ENCODE data around the gene SLC30A7.

Gene SLC30A7

DNA sequence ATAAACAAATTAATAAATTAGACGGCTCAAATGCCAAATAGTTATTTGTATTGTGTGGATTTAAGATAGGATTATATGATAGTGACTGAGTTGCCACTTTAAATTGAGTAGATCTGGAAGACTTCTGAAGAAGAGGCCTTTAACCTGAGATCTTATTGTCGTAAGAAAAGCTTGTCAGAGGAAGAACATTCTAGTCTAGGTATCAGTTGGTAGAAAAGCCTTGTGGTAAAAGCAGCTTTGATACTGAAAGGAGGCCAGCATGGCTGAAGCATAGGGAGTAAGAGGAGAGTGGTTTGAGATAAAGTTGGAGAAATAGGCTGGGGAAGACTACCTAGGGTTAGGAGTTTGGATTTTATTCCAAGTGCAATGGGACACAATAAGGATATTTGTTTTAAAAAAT, 29.1 kb downstream of the SLC30A7 start:
- H3K9ac ChIP-seq: no peak overlapping the region
- H2AFZ ChIP-seq (ENCODE audit: low read depth): no peak overlapping the region
- no peaks in the 10 kb centered on the region for H3K27me3 ChIP-seq (ENCODE audit: insufficient read depth, low read depth)
- no peaks in the 10 kb centered on the region for H3K79me2 ChIP-seq (ENCODE audit: insufficient read depth, low read depth)
- no peak overlapping the region for H3K4me3 ChIP-seq (IDR thresholded peaks at IDR 0.05; ENCODE audit: insufficient read depth, low read depth, low read length)
- no peak overlapping the region for H3K27ac ChIP-seq
- no peak overlapping the region for H3K4me2 ChIP-seq
- TF ChIP-seq, protein P1, sequence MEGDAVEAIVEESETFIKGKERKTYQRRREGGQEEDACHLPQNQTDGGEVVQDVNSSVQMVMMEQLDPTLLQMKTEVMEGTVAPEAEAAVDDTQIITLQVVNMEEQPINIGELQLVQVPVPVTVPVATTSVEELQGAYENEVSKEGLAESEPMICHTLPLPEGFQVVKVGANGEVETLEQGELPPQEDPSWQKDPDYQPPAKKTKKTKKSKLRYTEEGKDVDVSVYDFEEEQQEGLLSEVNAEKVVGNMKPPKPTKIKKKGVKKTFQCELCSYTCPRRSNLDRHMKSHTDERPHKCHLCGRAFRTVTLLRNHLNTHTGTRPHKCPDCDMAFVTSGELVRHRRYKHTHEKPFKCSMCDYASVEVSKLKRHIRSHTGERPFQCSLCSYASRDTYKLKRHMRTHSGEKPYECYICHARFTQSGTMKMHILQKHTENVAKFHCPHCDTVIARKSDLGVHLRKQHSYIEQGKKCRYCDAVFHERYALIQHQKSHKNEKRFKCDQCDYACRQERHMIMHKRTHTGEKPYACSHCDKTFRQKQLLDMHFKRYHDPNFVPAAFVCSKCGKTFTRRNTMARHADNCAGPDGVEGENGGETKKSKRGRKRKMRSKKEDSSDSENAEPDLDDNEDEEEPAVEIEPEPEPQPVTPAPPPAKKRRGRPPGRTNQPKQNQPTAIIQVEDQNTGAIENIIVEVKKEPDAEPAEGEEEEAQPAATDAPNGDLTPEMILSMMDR (conservative IDR thresholded peaks at IDR 0.05; ENCODE audit: low read depth, low read length): no peak
- H3K4me1 ChIP-seq (ENCODE audit: low read depth, poor library complexity, severe bottlenecking): peaks cover 10% of the 10 kb centered on the region
- H4K20me1 ChIP-seq (ENCODE audit: insufficient read depth): no peaks in the 10 kb centered on the region
- H3K36me3 ChIP-seq (ENCODE audit: insufficient read depth): no peaks in the 10 kb centered on the region

DNA sequence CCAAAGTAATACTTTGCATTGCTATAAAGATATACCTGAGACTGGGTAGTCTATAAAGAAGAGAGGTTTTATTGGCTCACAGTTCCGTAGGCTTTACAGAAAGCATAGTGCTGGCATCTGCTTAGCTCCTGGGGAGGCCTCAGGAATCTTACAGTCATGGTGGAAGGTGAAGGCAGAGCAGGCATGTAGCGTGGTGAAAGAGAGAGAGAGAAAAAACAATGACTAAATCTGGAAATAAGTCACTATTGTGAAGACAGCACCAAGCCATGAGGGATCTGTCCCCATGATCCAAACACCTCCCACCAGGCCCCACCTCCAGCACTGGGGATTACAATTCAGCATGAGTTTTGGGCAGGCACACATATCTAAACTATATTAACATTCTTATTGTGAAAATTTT, 30.4 kb downstream of the SLC30A7 start:
- Histone ChIP-seq H3K4me2 (no peak overlapping the region), H3K27ac (no peak overlapping the region), H3K4me3 (IDR thresholded peaks at IDR 0.05; ENCODE audit: insufficient read depth, low read depth, low read length) (no peak overlapping the region), H2AFZ (ENCODE audit: low read depth) (no peak overlapping the region), H3K27me3 (ENCODE audit: insufficient read depth, low read depth) (no peaks in the 10 kb centered on the region), H3K9ac (no peak overlapping the region), H3K79me2 (ENCODE audit: insufficient read depth, low read depth) (no peaks in the 10 kb centered on the region), H3K4me1 (ENCODE audit: low read depth, poor library complexity, severe bottlenecking) (peaks cover 10% of the 10 kb centered on the region), H4K20me1 (ENCODE audit: insufficient read depth) (no peaks in the 10 kb centered on the region), H3K36me3 (ENCODE audit: insufficient read depth) (no peaks in the 10 kb centered on the region)
- TF ChIP-seq, protein P1 (conservative IDR thresholded peaks at IDR 0.05; ENCODE audit: low read depth, low read length): no peak

DNA sequence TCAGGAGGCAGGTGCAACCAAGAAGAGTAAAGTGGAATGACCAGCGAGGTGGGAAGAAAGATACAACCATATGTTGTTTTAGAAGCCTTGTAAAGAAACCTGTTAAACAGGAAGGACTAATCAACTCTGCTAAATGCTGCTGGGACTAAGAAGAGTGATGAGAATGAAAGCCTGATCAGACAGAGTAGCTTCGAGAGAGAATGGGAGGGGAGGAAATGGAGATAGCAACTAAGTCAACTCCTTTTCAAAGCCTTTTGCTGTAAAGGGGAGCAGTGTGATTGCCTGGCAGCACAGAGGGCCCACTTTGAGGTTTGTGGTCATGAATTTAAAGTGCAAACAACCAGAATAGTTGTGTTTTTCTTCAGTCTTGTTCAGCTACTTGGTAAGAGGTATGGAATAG, 31.4 kb downstream of the SLC30A7 start:
- Histone ChIP-seq H3K4me2 (no peak overlapping the region), H2AFZ (ENCODE audit: low read depth) (no peak overlapping the region), H3K36me3 (ENCODE audit: insufficient read depth) (no peaks in the 10 kb centered on the region), H4K20me1 (ENCODE audit: insufficient read depth) (no peaks in the 10 kb centered on the region), H3K9ac (no peak overlapping the region), H3K79me2 (ENCODE audit: insufficient read depth, low read depth) (no peaks in the 10 kb centered on the region), H3K27me3 (ENCODE audit: insufficient read depth, low read depth) (no peaks in the 10 kb centered on the region), H3K4me3 (IDR thresholded peaks at IDR 0.05; ENCODE audit: insufficient read depth, low read depth, low read length) (no peak overlapping the region), H3K27ac (no peak overlapping the region), H3K4me1 (ENCODE audit: low read depth, poor library complexity, severe bottlenecking) (peaks cover 10% of the 10 kb centered on the region)
- TF ChIP-seq, protein P1 (conservative IDR thresholded peaks at IDR 0.05; ENCODE audit: low read depth, low read length): no peak

DNA sequence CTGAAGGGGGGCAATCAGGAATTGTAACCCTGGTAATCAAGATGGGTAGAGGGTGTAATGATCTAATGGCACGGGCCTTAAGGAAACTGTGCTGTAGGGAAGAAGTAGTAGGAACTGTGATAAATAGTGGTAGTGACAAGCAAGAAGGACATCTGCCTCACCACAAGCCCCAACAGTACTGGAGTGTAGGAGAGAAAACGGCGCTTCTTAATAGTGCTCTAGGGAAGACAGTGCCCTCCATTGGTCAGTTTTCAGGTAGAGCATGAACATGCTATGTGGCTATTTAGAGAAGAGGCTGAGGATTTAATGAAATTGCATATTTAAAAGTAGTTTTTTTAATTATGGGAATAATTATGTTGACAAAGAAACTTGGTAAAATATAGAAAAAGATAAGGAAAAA, 32.2 kb downstream of the SLC30A7 start:
- H3K36me3 ChIP-seq (ENCODE audit: insufficient read depth): no peaks in the 10 kb centered on the region
- H3K4me2 ChIP-seq: no peak overlapping the region
- H3K27me3 ChIP-seq (ENCODE audit: insufficient read depth, low read depth): no peaks in the 10 kb centered on the region
- no peak overlapping the region for H3K4me3 ChIP-seq (IDR thresholded peaks at IDR 0.05; ENCODE audit: insufficient read depth, low read depth, low read length)
- no peak overlapping the region for H3K27ac ChIP-seq
- TF ChIP-seq, protein P1 (conservative IDR thresholded peaks at IDR 0.05; ENCODE audit: low read depth, low read length): no peak
- H3K79me2 ChIP-seq (ENCODE audit: insufficient read depth, low read depth): no peaks in the 10 kb centered on the region
- no peaks in the 10 kb centered on the region for H4K20me1 ChIP-seq (ENCODE audit: insufficient read depth)
- H3K4me1 ChIP-seq (ENCODE audit: low read depth, poor library complexity, severe bottlenecking): peaks cover 10% of the 10 kb centered on the region
- H3K9ac ChIP-seq: no peak overlapping the region
- no peak overlapping the region for H2AFZ ChIP-seq (ENCODE audit: low read depth)

All from KMS-11 (cell line).